ENCODE measurements around the gene TBC1D32.

Gene TBC1D32

GRCh38 chr6:121135425-121135824 lies 198.9 kb downstream of the TBC1D32 start:
- no peak overlapping the region for H2AFZ ChIP-seq (ENCODE audit: low read length, unreplicated experiment)
- H3K79me2 ChIP-seq (ENCODE audit: control insufficient read depth, insufficient read depth, low read length, unreplicated experiment) = no peaks in the 10 kb centered on the region
- H3K27me3 ChIP-seq (ENCODE audit: insufficient read depth, low read length) = no peaks in the 10 kb centered on the region
- H3K4me1 ChIP-seq (ENCODE audit: control insufficient read depth, insufficient read depth, low read length, unreplicated experiment) = no peaks in the 10 kb centered on the region
- H3K27ac ChIP-seq (ENCODE audit: low read depth, low read length) = no peak overlapping the region
- no peak overlapping the region for H3K4me3 ChIP-seq (ENCODE audit: low read depth, low read length)
- H3K36me3 ChIP-seq (ENCODE audit: insufficient read depth, low read length) = no peaks in the 10 kb centered on the region

GRCh38 chr6:121134922-121135321 lies 199.4 kb downstream of the TBC1D32 start:
- H3K4me3 ChIP-seq (ENCODE audit: low read depth, low read length) = no peak overlapping the region
- H3K36me3 ChIP-seq (ENCODE audit: insufficient read depth, low read length) = no peaks in the 10 kb centered on the region
- H2AFZ ChIP-seq (ENCODE audit: low read length, unreplicated experiment) = no peak overlapping the region
- no peaks in the 10 kb centered on the region for H3K27me3 ChIP-seq (ENCODE audit: insufficient read depth, low read length)
- H3K4me1 ChIP-seq (ENCODE audit: control insufficient read depth, insufficient read depth, low read length, unreplicated experiment) = no peaks in the 10 kb centered on the region
- H3K27ac ChIP-seq (ENCODE audit: low read depth, low read length) = no peak overlapping the region
- H3K79me2 ChIP-seq (ENCODE audit: control insufficient read depth, insufficient read depth, low read length, unreplicated experiment) = no peaks in the 10 kb centered on the region

GRCh38 chr6:121124600-121124999 lies 209.7 kb downstream of the TBC1D32 start:
- H3K27ac ChIP-seq (ENCODE audit: low read depth, low read length) = no peak overlapping the region
- H3K4me1 ChIP-seq (ENCODE audit: control insufficient read depth, insufficient read depth, low read length, unreplicated experiment) = no peaks in the 10 kb centered on the region
- H3K4me3 ChIP-seq (ENCODE audit: low read depth, low read length) = no peak overlapping the region
- peaks cover 31% of the 10 kb centered on the region for H3K36me3 ChIP-seq (ENCODE audit: insufficient read depth, low read length)
- no peaks in the 10 kb centered on the region for H3K79me2 ChIP-seq (ENCODE audit: control insufficient read depth, insufficient read depth, low read length, unreplicated experiment)
- H2AFZ ChIP-seq (ENCODE audit: low read length, unreplicated experiment) = no peak overlapping the region
- H3K27me3 ChIP-seq (ENCODE audit: insufficient read depth, low read length) = no peaks in the 10 kb centered on the region

GRCh38 chr6:121112356-121112755 lies 221.9 kb downstream of the TBC1D32 start:
- Histone ChIP-seq H3K4me1 (ENCODE audit: control insufficient read depth, insufficient read depth, low read length, unreplicated experiment) (no peaks in the 10 kb centered on the region), H3K79me2 (ENCODE audit: control insufficient read depth, insufficient read depth, low read length, unreplicated experiment) (no peaks in the 10 kb centered on the region), H3K27me3 (ENCODE audit: insufficient read depth, low read length) (no peaks in the 10 kb centered on the region), H2AFZ (ENCODE audit: low read length, unreplicated experiment) (no peak overlapping the region), H3K4me3 (ENCODE audit: low read depth, low read length) (no peak overlapping the region), H3K27ac (ENCODE audit: low read depth, low read length) (no peak overlapping the region), H3K36me3 (ENCODE audit: insufficient read depth, low read length) (no peaks in the 10 kb centered on the region)

GRCh38 chr6:121110733-121111132 lies 223.5 kb downstream of the TBC1D32 start:
- Histone ChIP-seq H3K36me3 (ENCODE audit: insufficient read depth, low read length) (no peaks in the 10 kb centered on the region), H3K27ac (ENCODE audit: low read depth, low read length) (no peak overlapping the region), H3K79me2 (ENCODE audit: control insufficient read depth, insufficient read depth, low read length, unreplicated experiment) (no peaks in the 10 kb centered on the region), H3K4me3 (ENCODE audit: low read depth, low read length) (no peak overlapping the region), H3K27me3 (ENCODE audit: insufficient read depth, low read length) (no peaks in the 10 kb centered on the region), H2AFZ (ENCODE audit: low read length, unreplicated experiment) (no peak overlapping the region), H3K4me1 (ENCODE audit: control insufficient read depth, insufficient read depth, low read length, unreplicated experiment) (no peaks in the 10 kb centered on the region)

- Histone ChIP-seq H3K27ac (ENCODE audit: low read depth, low read length) (no peak overlapping the region), H3K4me3 (ENCODE audit: low read depth, low read length) (no peak overlapping the region), H3K27me3 (ENCODE audit: insufficient read depth, low read length) (no peaks in the 10 kb centered on the region), H3K79me2 (ENCODE audit: control insufficient read depth, insufficient read depth, low read length, unreplicated experiment) (no peaks in the 10 kb centered on the region), H3K4me1 (ENCODE audit: control insufficient read depth, insufficient read depth, low read length, unreplicated experiment) (no peaks in the 10 kb centered on the region), H2AFZ (ENCODE audit: low read length, unreplicated experiment) (no peak overlapping the region), H3K36me3 (ENCODE audit: insufficient read depth, low read length) (no peaks in the 10 kb centered on the region; the same call in 1 of the 2 replicates)
Measured at GRCh38 chr6:121106962-121107361, 227.3 kb downstream of the TBC1D32 start.

GRCh38 chr6:121105461-121105860 lies 228.8 kb downstream of the TBC1D32 start:
- Histone ChIP-seq H2AFZ (ENCODE audit: low read length, unreplicated experiment) (no peak overlapping the region), H3K4me1 (ENCODE audit: control insufficient read depth, insufficient read depth, low read length, unreplicated experiment) (no peaks in the 10 kb centered on the region), H3K4me3 (ENCODE audit: low read depth, low read length) (no peak overlapping the region), H3K79me2 (ENCODE audit: control insufficient read depth, insufficient read depth, low read length, unreplicated experiment) (no peaks in the 10 kb centered on the region), H3K27me3 (ENCODE audit: insufficient read depth, low read length) (no peaks in the 10 kb centered on the region), H3K27ac (ENCODE audit: low read depth, low read length) (no peak overlapping the region), H3K36me3 (ENCODE audit: insufficient read depth, low read length) (no peaks in the 10 kb centered on the region; the same call in 1 of the 2 replicates)

GRCh38 chr6:121093928-121094327 lies 240.4 kb downstream of the TBC1D32 start:
- no peaks in the 10 kb centered on the region for H3K36me3 ChIP-seq (ENCODE audit: insufficient read depth, low read length)
- no peak overlapping the region for H2AFZ ChIP-seq (ENCODE audit: low read length, unreplicated experiment)
- H3K4me1 ChIP-seq (ENCODE audit: control insufficient read depth, insufficient read depth, low read length, unreplicated experiment) = no peaks in the 10 kb centered on the region
- H3K79me2 ChIP-seq (ENCODE audit: control insufficient read depth, insufficient read depth, low read length, unreplicated experiment) = no peaks in the 10 kb centered on the region
- no peak overlapping the region for H3K4me3 ChIP-seq (ENCODE audit: low read depth, low read length)
- H3K27ac ChIP-seq (ENCODE audit: low read depth, low read length) = no peak overlapping the region
- no peaks in the 10 kb centered on the region for H3K27me3 ChIP-seq (ENCODE audit: insufficient read depth, low read length)

- H2AFZ ChIP-seq (ENCODE audit: low read length, unreplicated experiment) = no peak overlapping the region
- no peaks in the 10 kb centered on the region for H3K4me1 ChIP-seq (ENCODE audit: control insufficient read depth, insufficient read depth, low read length, unreplicated experiment)
- no peaks in the 10 kb centered on the region for H3K27me3 ChIP-seq (ENCODE audit: insufficient read depth, low read length)
- no peak overlapping the region for H3K4me3 ChIP-seq (ENCODE audit: low read depth, low read length)
- H3K79me2 ChIP-seq (ENCODE audit: control insufficient read depth, insufficient read depth, low read length, unreplicated experiment) = no peaks in the 10 kb centered on the region
- no peaks in the 10 kb centered on the region for H3K36me3 ChIP-seq (ENCODE audit: insufficient read depth, low read length)
- H3K27ac ChIP-seq (ENCODE audit: low read depth, low read length) = no peak overlapping the region
Measured at GRCh38 chr6:121090492-121090891, 243.8 kb downstream of the TBC1D32 start.

- H3K36me3 ChIP-seq (ENCODE audit: insufficient read depth, low read length) = no peaks in the 10 kb centered on the region
- no peak overlapping the region for H2AFZ ChIP-seq (ENCODE audit: low read length, unreplicated experiment)
- no peaks in the 10 kb centered on the region for H3K79me2 ChIP-seq (ENCODE audit: control insufficient read depth, insufficient read depth, low read length, unreplicated experiment)
- no peak overlapping the region for H3K27ac ChIP-seq (ENCODE audit: low read depth, low read length)
- H3K4me3 ChIP-seq (ENCODE audit: low read depth, low read length) = no peak overlapping the region
- no peaks in the 10 kb centered on the region for H3K27me3 ChIP-seq (ENCODE audit: insufficient read depth, low read length)
- H3K4me1 ChIP-seq (ENCODE audit: control insufficient read depth, insufficient read depth, low read length, unreplicated experiment) = no peaks in the 10 kb centered on the region
Measured at GRCh38 chr6:121086876-121087275, 247.4 kb downstream of the TBC1D32 start.

- Histone ChIP-seq H2AFZ (ENCODE audit: low read length, unreplicated experiment) (no peak overlapping the region), H3K4me3 (ENCODE audit: low read depth, low read length) (no peak overlapping the region), H3K79me2 (ENCODE audit: control insufficient read depth, insufficient read depth, low read length, unreplicated experiment) (no peaks in the 10 kb centered on the region), H3K27me3 (ENCODE audit: insufficient read depth, low read length) (no peaks in the 10 kb centered on the region), H3K4me1 (ENCODE audit: control insufficient read depth, insufficient read depth, low read length, unreplicated experiment) (no peaks in the 10 kb centered on the region), H3K36me3 (ENCODE audit: insufficient read depth, low read length) (no peaks in the 10 kb centered on the region), H3K27ac (ENCODE audit: low read depth, low read length) (no peak overlapping the region)
Measured at GRCh38 chr6:121076119-121076518, 258.2 kb downstream of the TBC1D32 start.

All from ACC112 (cell line).